A673 (cell line): Measurements from ENCODE around the gene RAMP1. TPM values are rescaled to one million over a fixed set of nuclear protein-coding genes. Genes with fewer than 3 reads are reported as not detected.

ENCODE experiments used
- BruUV-seq: library from RNA; stranded (reverse); fragments of 400-500 nt; replicated peaks from 2 replicates; lab custom pipeline; 2021; lab: Mats Ljungman, UMichigan
- CTCF ChIA-PET: fragments of 300-600 bp; sonication (Branson Sonifier 250); formaldehyde crosslinking; loops from one replicate; lab custom pipeline; 2022; ENCODE audit warnings: antibody characterized with exemption; lab: Charles Lee
- POLR2A ChIA-PET: fragments of 300-600 bp; sonication (Branson Sonifier 250); formaldehyde crosslinking; loops from one replicate; lab custom pipeline; 2022; ENCODE audit warnings: antibody characterized with exemption; ENCODE audit not compliant: low non-redundant PET; lab: Charles Lee
- DNase-seq: peaks from one replicate; pipeline ENCODE4 v3.0.0-alpha.2; 2015; ENCODE audit warnings: low spot score
- H3K27ac ChIP-seq: fragments of 200-600 bp; sonication (generic); 2 replicates; pipeline ENCODE4 v1.5.1; 2016; ENCODE audit warnings: mixed run types, low read depth, mild to moderate bottlenecking, mixed read lengths, antibody characterized with exemption, low read length; ENCODE audit not compliant: poor library complexity, severe bottlenecking
- H3K27me3 ChIP-seq: fragments of 200-600 bp; sonication (generic); replicated peaks from 2 replicates; pipeline ENCODE4 v1.6.1; 2017; ENCODE audit warnings: mixed run types, low read depth, mild to moderate bottlenecking, mixed read lengths, antibody characterized with exemption, low read length; ENCODE audit not compliant: insufficient read depth, poor library complexity
- H3K36me3 ChIP-seq: fragments of 200-600 bp; sonication (generic); 2 replicates; pipeline ENCODE4 v1.6.1; 2016; ENCODE audit warnings: mixed run types, mild to moderate bottlenecking, mixed read lengths, antibody characterized with exemption, low read length; ENCODE audit not compliant: insufficient read depth, poor library complexity, severe bottlenecking
- H3K4me1 ChIP-seq: fragments of 200-600 bp; sonication (generic); 2 replicates; pipeline ENCODE4 v1.6.1; 2017; ENCODE audit warnings: mixed run types, mild to moderate bottlenecking, mixed read lengths, antibody characterized with exemption, low read length; ENCODE audit not compliant: insufficient read depth, poor library complexity, severe bottlenecking
- H3K4me3 ChIP-seq: fragments of 200-600 bp; sonication (generic); 2 replicates; pipeline ENCODE4 v1.5.1; 2016; ENCODE audit warnings: low read depth, mixed run types, mild to moderate bottlenecking, mixed read lengths, low read length; ENCODE audit not compliant: poor library complexity, severe bottlenecking
- H3K9me3 ChIP-seq: fragments of 200-600 bp; sonication (generic); 2 replicates; pipeline ENCODE4 v1.6.1; 2016; ENCODE audit warnings: mixed run types, low read depth, mild to moderate bottlenecking, mixed read lengths, antibody characterized with exemption, low read length; ENCODE audit not compliant: poor library complexity, severe bottlenecking
- CTCF ChIP-seq: fragments of 300-800, 200-600 bp; sonication (generic); conservative IDR thresholded peaks from 2 replicates; pipeline ENCODE4 v1.5.1; 2017; ENCODE audit warnings: low read depth, mild to moderate bottlenecking, antibody characterized with exemption, low read length, moderate library complexity, mixed read lengths
- EZH2 ChIP-seq: fragments of 200-600 bp; sonication (generic); IDR thresholded peaks from 2 replicates; pipeline ENCODE4 v1.6.1; 2017; ENCODE audit warnings: borderline replicate concordance, low read depth, mild to moderate bottlenecking, mixed read lengths, antibody characterized with exemption, low read length; ENCODE audit not compliant: poor library complexity, severe bottlenecking
- intact Hi-C: fragments of 100-400 bp; cut with micrococcal nuclease; formaldehyde crosslinking; loops from one replicate; pipeline ENCODE4 v1.10.0; 2022; ENCODE audit not compliant: unreplicated experiment
- total RNA-seq: library from RNA; stranded (reverse); gene quantifications from 2 replicates; pipeline ENCODE4 v1.2.3, GENCODE V29; 2021

The RAMP1 gene
- total RNA-seq, 1 experiment from 2014 or later: 24.8 TPM

DNA sequence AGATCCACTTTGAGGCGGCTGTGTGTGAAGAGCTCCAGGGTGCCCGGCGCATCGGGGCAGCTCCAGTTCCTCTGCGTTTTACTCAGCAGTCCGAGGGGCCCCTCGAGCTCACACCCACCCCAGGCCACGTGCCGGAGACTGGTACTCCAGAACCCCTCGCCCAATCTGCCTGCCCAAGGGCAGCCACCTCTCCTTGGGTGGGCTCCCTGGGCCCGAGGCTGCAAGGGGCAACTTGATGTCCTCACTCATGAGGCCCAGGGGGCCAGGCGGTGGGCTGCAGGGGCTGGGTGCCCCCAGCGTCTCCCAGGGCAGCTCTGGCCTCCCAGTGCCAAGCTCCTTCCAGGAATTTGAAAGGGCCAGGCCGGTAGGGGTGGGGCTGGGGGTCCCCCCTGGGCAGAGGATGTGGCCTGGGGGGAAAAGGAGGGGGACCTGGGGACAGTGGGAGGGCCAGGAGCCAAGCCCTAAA is 16.7 kb downstream of the RAMP1 start:
- TF ChIP-seq EZH2 (no peak), CTCF (no peak)
- Histone ChIP-seq H3K4me1 (peaks cover 11% of the 10 kb centered on the region), H3K9me3 (no peaks in the 10 kb centered on the region), H3K36me3 (no peaks in the 10 kb centered on the region), H3K27me3 (no peaks in the 10 kb centered on the region), H3K4me3 (no peak overlapping the region), H3K27ac (no peak overlapping the region)
- no peak for DNase-seq
- ChIA-PET POLR2A (no interaction called here), CTCF (no interaction called here)
- intact Hi-C loops: no loop called here
- BruUV-seq: no TSS peak

GRCh38 chr2:237876532-237876931 is 17.1 kb downstream of the RAMP1 start:
- BruUV-seq: no TSS peak
- no peaks in the 10 kb centered on the region for H3K27me3 ChIP-seq
- CTCF ChIA-PET: no interaction called here
- POLR2A ChIA-PET: no interaction called here
- no peak overlapping the region for H3K27ac ChIP-seq
- H3K36me3 ChIP-seq: no peaks in the 10 kb centered on the region
- peaks cover 11% of the 10 kb centered on the region for H3K4me1 ChIP-seq
- DNase-seq: no peak
- H3K4me3 ChIP-seq: no peak overlapping the region
- intact Hi-C loops: no loop called here
- H3K9me3 ChIP-seq: no peaks in the 10 kb centered on the region
- TF ChIP-seq CTCF: no peak
- TF ChIP-seq EZH2: no peak

DNA sequence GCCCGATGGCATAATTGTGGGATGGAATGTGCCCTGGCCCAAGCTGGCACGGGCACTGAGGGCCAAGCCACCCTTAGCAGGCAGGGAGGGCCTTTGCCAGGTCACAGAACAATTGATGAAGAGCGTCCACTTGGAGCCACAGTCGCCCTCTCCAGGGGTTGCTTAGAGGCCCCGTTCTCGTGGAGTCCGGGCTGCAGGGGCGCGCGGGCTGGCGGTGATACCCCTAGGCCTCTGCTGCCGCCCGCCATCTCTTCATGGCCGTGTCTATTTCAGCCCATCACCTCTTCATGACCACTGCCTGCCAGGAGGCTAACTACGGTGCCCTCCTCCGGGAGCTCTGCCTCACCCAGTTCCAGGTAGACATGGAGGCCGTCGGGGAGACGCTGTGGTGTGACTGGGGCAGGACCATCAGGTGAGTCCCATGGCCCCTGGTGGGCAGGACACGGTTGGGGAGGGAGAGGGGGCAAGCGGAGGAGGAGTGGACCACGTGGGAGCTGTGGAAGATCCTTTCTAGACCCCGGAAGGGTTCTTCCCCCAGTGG is 17.6 kb downstream of the RAMP1 start:
- H3K27me3 ChIP-seq: no peaks in the 10 kb centered on the region
- no peak for DNase-seq
- H3K9me3 ChIP-seq: no peaks in the 10 kb centered on the region
- ChIA-PET POLR2A (no interaction called here), CTCF (no interaction called here)
- H3K4me3 ChIP-seq: no peak overlapping the region
- intact Hi-C loops: no loop called here
- H3K36me3 ChIP-seq: no peaks in the 10 kb centered on the region
- H3K4me1 ChIP-seq: peaks cover 11% of the 10 kb centered on the region
- no peak overlapping the region for H3K27ac ChIP-seq
- BruUV-seq: no TSS peak
- TF ChIP-seq CTCF (no peak), EZH2 (no peak)
